GM21360 (cell line): ENCODE results near the gene DDX49.
"Not testable (repeated sequence)": the region's sequence is repeated elsewhere in the genome, so short reads cannot be mapped to it uniquely, and the experiment has no call there.

ENCODE experiments used
- ATAC-seq: cut with Tn5 transposase; IDR thresholded peaks from one replicate; pipeline ENCODE4 v1.9.1; 2021; ENCODE audit warnings: mild to moderate bottlenecking, moderate library complexity; ENCODE audit not compliant: unreplicated experiment

The DDX49 gene

DNA sequence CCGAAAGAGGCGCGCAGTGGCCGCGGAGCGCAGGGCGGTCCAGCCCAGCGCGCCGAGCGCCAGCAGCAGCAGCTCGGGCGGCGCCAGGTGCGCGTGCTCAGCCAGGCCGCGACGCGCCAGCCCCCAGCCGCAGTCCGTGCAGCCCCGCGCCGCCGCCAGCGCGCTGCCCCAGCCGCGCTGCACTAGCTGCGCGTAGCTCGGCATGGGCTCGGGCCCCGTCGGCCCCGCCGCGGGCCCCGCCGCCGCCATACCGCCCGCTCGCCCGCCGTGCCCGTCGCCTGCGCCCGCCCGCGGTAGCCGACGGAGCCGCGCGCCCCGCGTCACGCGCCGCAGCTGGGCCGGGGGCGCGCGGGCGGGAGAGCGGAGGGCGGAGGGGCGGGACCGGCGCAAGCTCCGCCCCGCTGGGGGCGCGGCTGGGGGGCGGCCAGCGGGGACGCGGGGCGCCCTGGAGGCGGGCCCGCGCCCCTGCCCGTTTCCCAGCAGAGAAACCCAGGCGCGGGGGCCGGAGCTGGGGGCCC lies 23.6 kb upstream of the DDX49 start, which contains the start of gene CERS1:
CERS1 (minus strand) TSS at position 335 of the 518 bp plus-strand sequence; CDS start at position 249, 86 bp downstream.
- ATAC-seq = no peak

GRCh38 chr19:18896421-18896841 lies 23.1 kb upstream of the DDX49 start:
- ATAC-seq = no peak

DNA sequence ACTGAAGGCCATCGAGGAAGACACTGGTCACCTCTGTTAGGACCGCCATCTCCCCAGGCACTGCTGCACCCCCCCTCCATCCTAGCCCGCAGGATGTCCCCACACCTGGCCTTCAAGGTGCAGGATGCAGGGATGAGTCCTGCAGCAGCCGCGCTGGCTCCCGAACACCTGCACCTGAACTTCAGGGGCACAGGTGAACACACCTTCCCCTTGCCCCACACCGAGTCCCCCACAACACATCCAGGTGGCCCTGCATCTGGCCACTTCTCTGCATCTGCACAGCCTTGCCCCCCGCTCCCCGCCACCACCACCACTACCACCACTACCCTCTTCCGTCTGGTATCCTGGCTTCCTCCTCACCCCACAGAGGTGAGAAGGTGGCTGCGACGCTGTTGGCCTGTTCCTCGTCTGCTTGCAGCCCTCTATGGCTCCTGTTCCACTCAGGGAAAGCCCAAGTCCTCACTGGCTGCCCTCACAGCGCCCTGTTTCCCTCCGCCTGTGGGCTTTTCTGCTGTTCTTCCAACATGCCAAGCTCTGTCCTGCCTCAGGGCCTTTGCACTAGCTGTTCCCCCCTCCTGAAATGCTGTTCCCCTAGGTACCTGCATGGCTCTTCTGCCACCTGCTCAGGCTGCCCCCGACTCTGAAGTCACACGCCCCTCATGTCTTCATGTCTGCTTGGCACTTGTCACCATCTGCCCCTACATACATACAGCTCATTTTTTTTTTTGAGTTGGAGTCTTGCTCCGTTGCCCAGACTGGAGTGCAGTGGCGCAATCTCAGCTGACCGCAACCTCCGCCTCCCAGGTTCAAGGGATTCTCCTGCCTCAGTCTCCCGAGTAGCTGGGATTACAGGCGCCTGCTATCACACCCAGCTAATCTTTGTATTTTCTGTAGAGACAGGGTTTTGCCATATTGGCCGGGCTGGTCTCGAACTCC lies 22.2 kb upstream of the DDX49 start:
- no peak for ATAC-seq

GRCh38 chr19:18898081-18898606 lies 21.4 kb upstream of the DDX49 start:
- no peak for ATAC-seq

DNA sequence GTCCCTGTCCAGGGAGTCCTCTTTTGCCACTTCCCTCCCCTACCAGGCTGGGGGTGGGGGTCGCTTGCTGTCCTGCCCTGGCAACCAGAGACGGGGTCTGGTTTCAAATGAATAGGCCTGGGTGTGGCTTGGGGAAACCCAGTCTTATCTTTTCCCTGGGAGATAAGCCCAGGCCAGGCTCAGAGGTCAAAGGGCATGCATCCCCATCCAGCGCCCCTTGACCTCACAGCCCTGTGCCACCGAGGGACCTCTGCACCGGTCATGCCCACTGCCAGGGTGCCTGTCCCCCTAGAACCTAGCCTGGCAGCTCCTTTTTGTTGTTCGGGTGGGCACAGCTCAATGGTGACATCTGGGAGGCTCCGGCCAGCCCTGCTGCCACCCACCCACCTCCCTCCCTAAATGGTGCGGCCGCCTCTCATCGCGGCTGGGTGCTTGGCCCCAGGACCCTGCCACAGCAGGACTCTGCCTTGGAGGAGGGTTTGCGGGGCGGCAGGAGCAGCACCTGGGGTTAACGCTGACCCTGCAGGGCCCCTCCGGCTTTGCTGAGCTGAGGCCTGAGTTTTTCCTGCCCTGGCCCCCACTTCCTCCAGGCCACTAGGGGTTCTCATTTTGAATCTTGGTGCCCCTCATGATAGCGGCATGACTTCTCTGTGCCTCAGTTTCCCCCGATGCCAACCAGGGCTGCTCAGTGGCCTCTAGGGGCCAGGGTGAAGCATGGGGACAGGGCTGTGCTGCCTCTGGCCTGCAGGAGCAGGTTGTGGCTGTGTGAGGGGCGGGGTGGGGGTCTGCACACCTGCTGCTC lies 20.7 kb upstream of the DDX49 start:
- ATAC-seq = no peak

- ATAC-seq = no peak
Measured at GRCh38 chr19:18899624-18900560, 19.6 kb upstream of the DDX49 start.

DNA sequence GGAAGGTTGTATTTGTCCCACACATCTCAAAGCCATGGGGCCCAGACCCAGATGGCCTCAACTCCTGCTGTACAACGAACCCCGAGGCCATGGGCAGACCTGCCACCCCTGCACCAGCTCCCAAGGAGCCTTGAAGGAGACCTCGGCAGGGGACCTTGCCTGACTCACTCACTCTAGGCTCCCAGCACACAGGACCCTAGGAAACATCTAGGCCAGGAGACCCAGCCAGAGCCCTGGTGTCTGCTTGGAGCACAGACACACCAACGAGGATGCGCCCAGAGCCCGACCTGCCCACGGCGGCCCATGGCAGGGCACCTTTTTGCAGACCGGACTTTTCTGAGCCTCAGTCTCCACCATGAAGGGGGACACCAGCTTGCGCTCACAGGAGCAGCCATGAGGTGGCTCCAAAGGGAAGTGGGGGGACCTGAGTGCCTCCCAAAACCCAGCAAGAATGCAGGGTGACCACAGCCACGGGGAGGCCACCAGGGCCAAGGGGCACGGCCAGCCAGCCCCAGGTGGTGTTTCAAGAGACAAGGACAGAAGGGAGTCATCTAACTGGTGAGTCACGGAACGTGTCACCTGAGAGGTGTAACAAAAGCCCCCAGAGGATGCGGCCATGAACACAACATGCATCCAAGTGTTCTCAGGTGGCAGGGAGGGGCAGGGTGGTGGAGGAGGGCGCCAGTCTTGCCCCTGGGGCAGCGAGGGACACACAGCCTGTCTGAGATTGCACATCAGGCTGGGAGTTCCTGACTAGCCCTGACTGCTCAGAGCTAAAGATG lies 18.6 kb upstream of the DDX49 start:
- no peak for ATAC-seq

DNA sequence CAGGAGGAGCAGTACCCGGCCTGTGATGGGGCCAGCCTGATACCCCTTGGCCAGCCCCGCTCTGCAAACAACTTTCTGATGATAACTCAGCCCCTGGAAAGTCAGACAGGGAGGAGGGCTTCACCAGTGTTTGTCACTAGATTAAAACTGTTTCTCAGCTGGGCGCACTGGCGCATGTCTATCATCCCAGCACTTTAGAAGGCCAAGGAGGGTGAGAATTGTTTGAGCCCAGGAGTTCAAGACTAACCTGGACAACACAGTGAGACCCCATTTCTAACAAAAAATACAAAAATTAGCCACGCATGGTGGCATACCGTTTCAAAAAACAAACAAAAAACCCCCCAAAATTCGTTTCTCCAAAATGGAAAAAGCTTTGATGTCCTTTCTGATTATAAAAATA lies 18.0 kb upstream of the DDX49 start:
- ATAC-seq = no peak

DNA sequence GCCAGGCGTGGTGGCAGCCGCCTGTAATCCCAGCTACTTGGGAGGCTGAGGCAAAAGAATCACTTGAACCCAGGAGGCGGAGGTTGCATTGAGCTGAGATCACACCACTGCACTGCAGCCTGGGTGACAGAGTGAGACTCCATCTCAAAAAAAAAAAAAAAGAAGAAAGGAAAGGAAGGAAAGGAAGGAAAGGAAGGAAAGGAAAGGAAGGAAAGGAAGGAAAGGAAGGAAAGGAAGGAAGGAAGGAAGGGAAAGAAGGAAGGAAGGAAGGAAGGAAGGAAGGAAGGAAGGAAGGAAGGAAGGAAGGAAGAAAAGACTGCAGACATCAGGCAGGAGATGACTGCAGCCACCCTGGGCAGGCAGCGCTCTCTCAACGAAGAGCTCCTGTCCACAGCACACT lies 17.0 kb upstream of the DDX49 start:
- ATAC-seq = not testable (repeated sequence)

GRCh38 chr19:18903156-18904037 lies 16.1 kb upstream of the DDX49 start:
- no peak for ATAC-seq

DNA sequence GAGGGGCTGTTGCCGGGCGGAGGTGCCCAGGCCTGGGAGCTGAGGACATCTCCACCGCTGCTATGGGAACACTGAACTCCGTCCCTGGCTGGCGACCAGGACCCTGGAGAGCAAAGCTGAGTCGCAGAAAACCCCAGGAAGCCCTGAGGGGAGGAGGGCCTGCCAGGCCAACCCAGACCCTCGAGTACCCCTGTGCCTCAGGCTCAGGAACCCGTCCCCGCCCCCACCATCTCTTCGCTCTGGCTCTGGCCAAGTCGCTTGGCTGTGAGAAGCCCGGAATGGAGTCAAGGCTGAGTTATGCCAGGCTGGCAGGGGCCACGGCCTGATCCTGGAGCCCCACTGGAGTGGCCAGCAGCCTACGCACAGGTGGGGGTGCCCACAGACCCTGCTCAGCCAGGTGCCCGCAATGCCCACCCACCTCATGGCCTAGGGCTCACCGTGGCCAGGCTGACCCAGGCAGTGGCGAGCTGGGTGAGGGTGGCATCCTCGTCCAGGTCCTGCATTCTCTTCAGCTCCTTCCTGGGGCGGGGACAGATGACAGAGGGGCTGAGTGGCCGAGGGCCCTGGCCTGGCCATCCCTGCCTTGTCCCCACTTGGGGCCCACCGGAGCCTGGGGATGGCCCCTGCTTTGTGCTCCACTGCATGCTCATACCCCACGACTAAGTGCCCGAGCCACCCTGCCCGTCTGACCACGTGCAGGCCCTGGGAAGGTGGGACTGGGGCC lies 15.0 kb upstream of the DDX49 start:
- no peak for ATAC-seq

DNA sequence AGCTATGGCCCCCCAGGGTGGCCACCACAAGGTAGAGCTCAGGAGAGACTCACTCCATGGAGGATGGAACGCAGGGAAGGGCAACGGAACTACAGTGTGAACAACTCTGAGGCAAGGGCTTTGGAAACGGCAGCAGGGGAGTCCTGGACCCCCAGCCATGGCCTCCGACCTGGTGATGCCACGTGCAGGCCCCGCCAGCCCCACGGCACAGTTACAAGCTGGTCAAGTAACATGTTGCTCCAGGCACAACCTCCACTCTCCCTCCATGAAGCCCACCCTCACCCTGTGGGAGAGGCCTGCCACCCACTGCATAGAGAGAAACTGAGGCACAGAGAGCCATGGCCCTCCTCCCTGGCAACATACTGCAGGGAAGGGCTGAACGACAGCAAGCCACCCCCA lies 14.5 kb upstream of the DDX49 start:
- no peak for ATAC-seq

GRCh38 chr19:18905513-18906236 lies 13.8 kb upstream of the DDX49 start:
- no peak for ATAC-seq

GRCh38 chr19:18906605-18907519 lies 12.7 kb upstream of the DDX49 start:
- no peak for ATAC-seq

GRCh38 chr19:18908917-18909619 lies 10.4 kb upstream of the DDX49 start:
- ATAC-seq = no peak
